BE2C (cell line): ENCODE results near the gene TPCN2.
A peak's percentile ranks its signal among the peaks of the same experiment; 100 is the strongest.

Experiments used
- DNase-seq: peaks from one replicate; pipeline ENCODE4 v3.0.0-alpha.2; 2020
- H3K27me3 ChIP-seq: fragments of 250-450 bp; sonication (Bioruptor Pico); 2 replicates; pipeline ENCODE4 v1.5.1; 2020; ENCODE audit warnings: mild to moderate bottlenecking
- H3K36me3 ChIP-seq: fragments of 250-450 bp; sonication (Bioruptor Pico); 2 replicates; pipeline ENCODE4 v1.5.1; 2020; ENCODE audit warnings: mild to moderate bottlenecking
- H3K4me1 ChIP-seq: fragments of 250-450 bp; sonication (Bioruptor Pico); 2 replicates; pipeline ENCODE4 v1.5.1; 2020
- H3K4me3 ChIP-seq: 2 replicates; pipeline ENCODE4 v1.5.1; 2011; ENCODE audit warnings: low read depth, low read length
- H3K9me3 ChIP-seq: fragments of 250-450 bp; sonication (Bioruptor Pico); 2 replicates; pipeline ENCODE4 v1.5.1; 2020
- CTCF ChIP-seq: IDR thresholded peaks from 2 replicates; pipeline ENCODE4 v1.5.1; 2012; ENCODE audit warnings: mild to moderate bottlenecking, low read depth, low read length

TPCN2 gene

GRCh38 chr11:69005183-69005630 is 43.5 kb upstream of the TPCN2 start:
- TF ChIP-seq CTCF: no peak
- no peak for DNase-seq
- Histone ChIP-seq H3K4me3 (no peak overlapping the region), H3K36me3 (no peaks in the 10 kb centered on the region), H3K9me3 (no peaks in the 10 kb centered on the region), H3K4me1 (peaks cover 6% of the 10 kb centered on the region; the same call in 1 of the 2 replicates), H3K27me3 (no peaks in the 10 kb centered on the region)

GRCh38 chr11:69005631-69006368 is 42.9 kb upstream of the TPCN2 start:
- H3K36me3 ChIP-seq: no peaks in the 10 kb centered on the region

GRCh38 chr11:69006816-69007215 is 41.9 kb upstream of the TPCN2 start:
- H3K4me1 ChIP-seq: peaks cover 6% of the 10 kb centered on the region; the same call in 1 of the 2 replicates
- DNase-seq: no peak
- H3K36me3 ChIP-seq: no peaks in the 10 kb centered on the region
- no peak overlapping the region for H3K4me3 ChIP-seq
- no peaks in the 10 kb centered on the region for H3K27me3 ChIP-seq
- no peak for TF ChIP-seq CTCF
- no peaks in the 10 kb centered on the region for H3K9me3 ChIP-seq

More at GRCh38 chr11:69005631-69006368, 42.9 kb upstream of the TPCN2 start:
- H3K4me1 ChIP-seq: peaks cover 6% of the 10 kb centered on the region; the same call in 1 of the 2 replicates
- no peak overlapping the region for H3K4me3 ChIP-seq
- no peak for DNase-seq
- H3K9me3 ChIP-seq: no peaks in the 10 kb centered on the region
- TF ChIP-seq CTCF: no peak
- H3K27me3 ChIP-seq: no peaks in the 10 kb centered on the region

- DNase-seq: no peak
- no peaks in the 10 kb centered on the region for H3K27me3 ChIP-seq
- no peaks in the 10 kb centered on the region for H3K36me3 ChIP-seq
- no peak for TF ChIP-seq CTCF
- peaks cover 6% of the 10 kb centered on the region; the same call in 1 of the 2 replicates for H3K4me1 ChIP-seq
- H3K9me3 ChIP-seq: no peaks in the 10 kb centered on the region
- H3K4me3 ChIP-seq: no peak overlapping the region
These were observed 40.8 kb upstream of the TPCN2 start for GRCh38 chr11:69007975-69008381.

- peak; percentile 52 for DNase-seq
- no peak for TF ChIP-seq CTCF
- no peaks in the 10 kb centered on the region for H3K27me3 ChIP-seq
- H3K9me3 ChIP-seq: no peaks in the 10 kb centered on the region
- H3K4me1 ChIP-seq: peaks cover 10% of the 10 kb centered on the region
- H3K36me3 ChIP-seq: no peaks in the 10 kb centered on the region
- no peak overlapping the region for H3K4me3 ChIP-seq
These were observed 39.8 kb upstream of the TPCN2 start for GRCh38 chr11:69008737-69009440.
